ENCODE measurements around the gene RHOH. TPM values are rescaled to one million over a fixed set of nuclear protein-coding genes. Genes with fewer than 3 reads are reported as not detected.
A peak's percentile ranks its signal among the peaks of the same experiment; 100 is the strongest.

Gene RHOH
- total RNA-seq, 1 donor from 2014 or later, result 7.9 TPM

GRCh38 chr4:40238008-40238699 lies 41.3 kb downstream of the RHOH start:
- DNase-seq (ENCODE audit: low spot score), result no peak

- DNase-seq (ENCODE audit: low spot score), result peak; percentile 17
These were observed 42.1 kb downstream of the RHOH start for GRCh38 chr4:40238700-40239548.

GRCh38 chr4:40240040-40240653 lies 43.3 kb downstream of the RHOH start:
- no peak for DNase-seq (ENCODE audit: low spot score)

DNA sequence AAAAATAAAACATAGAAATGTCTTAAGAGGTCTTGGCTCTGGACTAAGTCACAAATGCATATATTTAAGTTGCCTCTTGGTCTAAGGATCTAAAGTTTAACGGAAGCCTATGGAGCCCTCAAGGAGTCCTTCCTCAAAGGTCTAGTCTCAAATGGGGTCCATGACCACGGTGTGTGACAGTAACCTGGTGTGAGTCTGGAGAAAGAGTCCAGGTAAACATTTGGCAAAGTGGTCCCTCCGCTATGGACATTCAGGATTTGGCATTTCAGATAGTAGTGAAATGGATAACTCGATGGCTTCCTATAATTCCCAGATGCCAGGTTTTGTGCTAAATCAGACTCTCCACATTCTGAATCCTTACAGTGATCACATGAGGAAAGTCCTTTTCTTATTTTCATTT lies 44.2 kb downstream of the RHOH start:
- no peak for DNase-seq (ENCODE audit: low spot score)

GRCh38 chr4:40241941-40242340 lies 45.1 kb downstream of the RHOH start:
- DNase-seq (ENCODE audit: low spot score), result no peak

- no peak for DNase-seq (ENCODE audit: low spot score)
These were observed 46.6 kb downstream of the RHOH start for GRCh38 chr4:40243386-40243948.

DNA sequence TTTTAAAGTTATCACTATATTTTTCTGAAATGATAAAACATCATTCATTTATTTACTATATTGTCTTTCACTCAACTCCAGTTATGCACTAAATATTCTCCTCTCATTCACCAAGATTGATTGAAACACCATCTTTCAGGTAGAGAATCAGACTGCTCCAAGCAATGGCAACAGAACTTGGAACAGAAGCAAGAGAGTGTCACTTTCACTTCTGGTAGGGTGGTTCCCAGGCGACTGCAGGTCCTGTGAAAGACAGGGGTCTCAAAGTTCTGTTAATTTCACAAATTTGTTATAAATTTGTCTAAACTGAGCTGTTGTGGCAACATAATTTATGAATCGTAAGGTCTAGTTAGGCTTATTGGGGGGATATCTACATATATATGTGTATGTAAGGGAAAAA lies 47.8 kb downstream of the RHOH start:
- DNase-seq (ENCODE audit: low spot score), result no peak

DNA sequence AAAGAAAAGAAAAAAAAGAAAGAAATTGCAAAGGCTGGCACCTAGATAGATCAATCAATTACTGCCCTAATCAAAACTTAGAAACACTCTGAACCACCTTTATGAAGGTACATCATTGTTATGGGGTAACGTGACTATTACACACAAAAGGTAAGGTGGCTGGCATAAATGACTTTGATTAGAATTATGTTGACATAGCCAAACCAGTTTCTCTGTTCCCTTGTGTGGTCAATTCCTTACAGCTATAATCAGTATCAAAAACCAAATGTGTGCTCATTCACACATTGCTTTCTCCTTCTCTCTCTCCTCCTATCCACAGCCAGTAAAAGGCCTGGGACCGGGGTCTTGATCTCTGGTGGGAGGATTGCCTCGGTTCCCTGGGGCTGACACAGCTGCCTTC lies 48.7 kb downstream of the RHOH start:
- DNase-seq (ENCODE audit: low spot score), result no peak

DNA sequence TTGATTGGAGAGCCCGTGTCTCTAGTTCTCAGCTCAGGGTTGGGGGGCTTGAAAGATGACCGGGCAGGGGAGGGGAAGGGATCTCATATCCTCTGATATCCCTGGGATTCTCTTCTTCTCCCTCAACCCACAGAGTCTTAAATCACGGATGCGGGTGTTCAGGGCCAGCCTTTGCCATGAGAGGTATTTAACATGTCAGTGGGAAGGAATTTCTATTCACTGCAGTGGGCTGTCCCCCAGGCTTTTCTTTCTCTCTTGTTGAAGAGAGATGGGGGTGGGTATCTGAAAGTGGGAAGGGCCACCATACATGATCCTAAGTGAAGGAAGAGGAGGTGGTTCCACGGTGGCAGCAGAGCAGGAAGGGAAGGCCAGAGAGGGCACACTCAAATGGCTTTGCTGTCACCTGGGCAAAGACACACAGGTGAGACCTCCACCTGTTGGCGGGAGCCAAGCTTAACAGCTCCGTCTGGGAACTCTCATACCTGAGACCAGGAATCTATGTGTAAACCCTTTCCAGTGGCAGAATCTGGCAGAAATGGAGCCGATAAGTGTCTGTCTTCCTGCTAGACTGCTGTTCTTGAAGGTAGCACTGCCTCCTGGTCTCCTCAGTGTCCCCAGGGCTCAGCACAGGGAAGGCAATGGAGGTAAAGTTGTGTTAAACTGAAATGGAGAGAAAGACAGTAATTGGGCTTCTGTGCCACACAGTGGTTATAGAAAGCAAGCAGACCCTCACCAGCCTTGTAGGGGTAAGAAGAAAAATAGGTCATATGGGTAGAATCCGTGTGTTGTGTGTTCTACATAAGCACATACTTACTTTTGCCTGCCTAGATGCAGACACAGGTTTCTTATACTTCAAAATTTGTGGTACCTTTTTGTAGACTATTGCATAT lies 49.4 kb downstream of the RHOH start:
- DNase-seq (ENCODE audit: low spot score), result no peak

DNA sequence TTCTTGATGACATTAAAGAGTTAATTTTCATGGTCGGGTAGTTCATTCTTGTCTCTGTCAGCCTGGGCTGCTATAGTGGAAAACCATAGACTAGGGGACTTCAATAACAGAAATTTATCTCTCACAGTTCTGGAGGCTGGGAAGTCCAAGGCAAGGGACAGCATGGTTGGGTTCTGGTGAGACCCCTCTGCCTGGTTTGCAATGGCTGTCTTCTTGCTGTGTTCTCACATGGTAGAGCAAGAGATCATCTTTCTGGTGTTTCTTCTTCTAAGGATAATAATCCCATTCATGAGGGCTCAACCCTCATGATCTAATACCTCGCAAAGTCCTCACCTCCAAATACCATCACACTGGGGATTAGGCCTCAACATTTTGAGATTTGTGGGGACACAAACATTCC lies 50.1 kb downstream of the RHOH start:
- DNase-seq (ENCODE audit: low spot score), result no peak

DNA sequence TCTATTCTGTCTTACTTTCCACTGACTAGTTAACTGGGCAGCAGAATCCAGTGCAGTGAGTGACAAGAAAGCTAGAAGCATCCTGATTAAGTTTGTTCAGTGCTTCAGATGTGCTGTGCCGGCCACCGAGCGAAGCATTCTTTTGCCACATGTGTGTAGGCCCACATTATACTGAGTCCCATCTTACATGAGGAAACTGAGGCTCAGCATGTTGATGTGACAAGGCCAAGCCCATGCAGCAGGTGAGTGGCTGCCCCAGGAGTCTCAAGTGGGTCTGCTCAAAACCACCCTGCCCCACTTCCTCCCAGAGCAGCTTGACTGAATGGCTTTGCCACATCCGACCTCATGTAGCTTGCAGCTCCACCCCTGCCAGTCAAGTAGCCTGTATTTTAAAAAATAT lies 50.5 kb downstream of the RHOH start:
- no peak for DNase-seq (ENCODE audit: low spot score)

GRCh38 chr4:40251366-40251765 lies 54.5 kb downstream of the RHOH start:
- DNase-seq (ENCODE audit: low spot score), result no peak

DNA sequence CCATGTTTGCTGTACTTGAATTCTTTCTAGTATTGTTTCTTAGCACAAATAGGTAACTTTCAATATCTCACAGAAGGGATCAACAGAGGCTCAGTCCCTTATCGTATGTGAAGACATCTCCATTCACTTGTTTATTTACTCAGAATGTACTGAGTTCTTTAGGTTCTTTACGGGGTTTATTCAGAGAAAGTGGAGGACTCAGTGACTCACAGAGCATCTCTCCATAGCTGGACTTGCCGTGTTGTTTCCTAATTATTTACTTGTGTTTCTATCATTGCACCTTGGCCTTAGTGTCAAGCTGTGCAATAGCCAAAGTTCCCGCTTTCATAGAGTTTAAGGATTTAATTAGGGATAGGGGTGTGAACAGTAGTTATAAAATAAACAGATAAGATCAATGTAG lies 57.1 kb downstream of the RHOH start:
- DNase-seq (ENCODE audit: low spot score), result no peak

DNA sequence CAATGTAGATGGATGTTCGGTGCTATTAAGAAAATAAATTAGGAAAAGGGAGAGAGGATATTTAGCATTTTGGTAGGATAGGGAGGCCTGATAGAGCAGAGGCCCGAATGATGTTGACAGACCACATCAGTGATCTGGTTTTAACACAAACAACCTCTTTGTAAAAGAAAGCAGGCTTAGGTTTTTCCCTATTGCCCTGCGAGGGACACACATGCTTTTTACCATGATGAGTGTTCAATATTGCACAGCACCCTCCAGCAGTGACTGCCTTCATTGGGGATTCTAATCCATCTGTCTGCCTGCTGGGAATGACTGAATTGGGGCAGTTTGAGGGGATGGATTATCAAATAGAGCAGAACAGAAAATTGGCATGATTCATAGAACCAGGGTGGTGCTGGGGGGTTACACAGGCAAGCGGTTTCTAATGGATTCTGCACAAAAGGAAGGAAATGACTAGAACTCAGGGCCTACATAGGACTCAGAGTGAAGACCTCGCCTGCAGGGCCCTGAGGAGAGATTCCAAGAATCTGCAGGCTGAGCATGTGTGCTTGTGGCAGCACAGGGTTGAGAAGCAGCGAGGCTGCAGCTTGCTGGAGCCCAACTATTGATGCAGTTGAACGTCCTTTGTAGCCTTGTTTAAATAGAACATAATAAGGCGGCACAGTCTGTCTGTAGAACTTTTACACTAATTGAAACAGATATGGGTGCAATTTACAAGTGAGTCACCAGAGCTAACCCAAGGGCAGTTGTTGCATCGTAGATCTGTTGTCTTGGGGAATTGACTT lies 58.0 kb downstream of the RHOH start:
- DNase-seq (ENCODE audit: low spot score), result no peak

DNA sequence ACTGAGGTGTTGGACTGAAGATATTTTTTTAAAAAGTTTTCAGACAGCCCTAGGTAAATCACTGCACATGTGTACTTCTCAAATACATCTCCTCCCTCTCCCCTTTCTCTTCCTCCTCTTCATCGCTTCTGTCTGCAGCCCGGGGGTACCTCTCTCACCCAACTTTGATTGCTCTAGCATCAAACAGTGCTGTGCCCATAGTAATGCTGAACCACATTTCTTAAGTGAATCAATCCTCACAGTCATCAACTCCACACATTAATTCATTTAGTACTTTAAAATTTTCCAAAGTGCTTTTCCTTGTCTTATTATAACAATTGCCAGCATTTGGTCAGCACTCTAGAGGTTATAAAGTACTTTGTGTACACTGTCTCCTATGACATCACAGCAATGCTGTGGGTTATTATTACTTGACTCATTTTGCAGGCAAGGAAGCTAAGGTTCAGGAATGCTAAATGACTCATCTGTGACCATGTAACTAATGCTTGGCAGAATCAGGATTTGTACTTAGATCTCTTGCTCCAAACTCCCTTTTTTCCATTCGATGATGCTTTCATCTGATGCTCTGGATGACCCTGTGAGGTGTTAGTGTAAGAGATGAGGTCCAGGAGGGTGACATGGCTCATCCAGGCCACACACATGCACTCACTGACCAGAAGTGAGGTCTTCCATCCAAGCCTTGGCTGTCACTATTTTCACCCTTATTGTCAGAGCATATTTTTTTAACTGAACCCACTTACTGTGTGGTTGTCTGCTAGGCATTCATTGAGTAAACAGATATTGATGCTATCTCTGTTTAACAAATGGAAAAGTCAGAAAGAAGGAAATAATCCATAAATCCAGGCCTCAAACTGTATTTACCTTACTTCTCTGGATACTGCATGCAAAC lies 58.8 kb downstream of the RHOH start:
- no peak for DNase-seq (ENCODE audit: low spot score)

GRCh38 chr4:40256329-40256728 lies 59.5 kb downstream of the RHOH start:
- no peak for DNase-seq (ENCODE audit: low spot score)

DNA sequence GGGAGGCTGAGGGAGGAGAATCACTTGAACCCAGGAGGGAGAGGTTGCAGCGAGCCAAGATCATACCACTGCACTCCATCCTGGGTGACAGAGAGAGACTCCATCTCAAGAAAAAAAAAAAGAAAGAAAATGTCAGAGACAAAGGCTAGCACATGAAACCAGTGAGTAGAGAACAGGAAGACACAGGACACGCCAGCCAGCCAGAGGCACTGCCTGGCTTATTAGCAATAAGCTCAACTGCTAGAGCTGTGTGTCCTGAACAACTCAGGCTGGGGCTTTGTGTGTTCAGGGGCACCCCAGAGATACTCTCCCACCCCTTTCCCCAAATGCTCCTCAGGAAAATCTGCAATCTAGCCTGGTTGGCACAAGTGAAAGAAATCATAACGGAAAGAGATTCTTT lies 60.0 kb downstream of the RHOH start:
- DNase-seq (ENCODE audit: low spot score), result no peak

DNA sequence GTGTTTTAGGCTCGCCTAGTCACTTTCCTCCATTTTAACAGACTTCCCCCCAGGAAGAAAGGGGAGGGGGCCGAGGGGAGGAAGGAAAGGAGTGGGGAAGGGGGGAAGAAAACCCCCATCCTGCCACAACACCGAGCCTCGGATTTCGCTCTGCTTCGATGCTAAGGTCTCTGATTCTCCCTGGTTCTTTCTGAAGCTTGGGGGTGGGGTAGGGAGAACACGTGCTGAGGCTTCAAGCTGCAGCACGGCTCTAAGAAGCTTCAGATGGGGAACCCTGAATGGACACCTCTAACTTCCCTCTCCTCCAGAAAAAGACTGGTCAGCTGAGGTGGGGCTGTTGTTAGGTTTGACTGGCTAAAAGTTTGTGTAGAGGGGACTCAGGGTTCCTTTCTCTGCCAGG lies 61.8 kb downstream of the RHOH start:
- DNase-seq (ENCODE audit: low spot score), result no peak

DNA sequence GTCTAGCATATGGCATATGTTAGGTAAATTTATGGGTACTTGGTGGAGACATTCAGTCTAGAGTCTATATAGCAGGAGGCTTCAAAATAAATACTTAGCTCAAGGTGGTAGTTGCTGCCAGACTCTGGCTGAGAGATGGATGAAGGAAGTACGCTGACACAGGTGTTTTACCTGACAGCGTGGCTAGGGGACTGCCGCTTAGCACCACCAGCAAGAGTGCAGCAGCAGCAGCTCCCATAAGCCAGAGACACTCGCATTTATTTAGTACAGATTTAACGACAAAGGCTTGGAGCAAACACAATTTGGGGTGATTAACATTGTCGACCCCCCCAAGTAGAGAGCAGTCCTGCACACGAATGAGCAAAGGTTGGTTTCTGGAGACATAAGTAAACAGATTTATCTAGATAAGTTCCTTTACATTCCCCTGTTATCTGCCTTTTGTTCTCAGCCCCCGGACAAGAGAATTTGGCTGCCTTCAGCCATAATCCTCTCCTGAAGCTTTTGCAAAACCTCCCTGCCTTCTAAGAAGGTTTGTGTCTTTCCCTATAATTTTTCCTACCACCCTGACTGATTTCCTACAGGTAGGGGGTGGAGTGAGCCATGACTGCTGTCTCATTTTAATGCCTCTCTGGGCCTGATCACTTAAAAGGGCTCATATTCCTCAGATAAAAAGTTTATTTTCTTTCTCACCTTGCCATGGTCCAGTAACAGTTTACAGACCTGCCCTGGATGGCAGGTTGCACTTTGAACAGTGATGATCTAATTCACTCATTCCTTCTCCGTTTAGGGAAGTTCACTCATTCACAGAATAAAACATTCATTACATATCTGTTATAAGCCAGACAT lies 64.6 kb downstream of the RHOH start:
- no peak for DNase-seq (ENCODE audit: low spot score)

All from mucosa of gallbladder (tissue), 1 donor.